Suprapubic skin (tissue), 3 donors: ENCODE results near the gene DIS3L.

Experiments used
- POLR2A ChIP-seq, 2 donors: fragments of 450-650 bp; IDR thresholded peaks; one replicate each; pipeline ENCODE4 v1.6.1; 2017; ENCODE audit warnings: antibody characterized with exemption in 2 of 2, mild to moderate bottlenecking in 2 of 2, moderate library complexity in 2 of 2
- TF ChIP-seq, protein P1 (sequence below), 2 donors: fragments of 200-600 bp in 1 of 2; fragments of 450-650 bp in 1 of 2; sonication (generic) in 1 of 2; IDR thresholded peaks; one replicate each; pipeline ENCODE4 v1.5.1; 2016 to 2019; ENCODE audit warnings: antibody characterized with exemption in 2 of 2, mild to moderate bottlenecking in 1 of 2, moderate library complexity in 1 of 2

DNA sequence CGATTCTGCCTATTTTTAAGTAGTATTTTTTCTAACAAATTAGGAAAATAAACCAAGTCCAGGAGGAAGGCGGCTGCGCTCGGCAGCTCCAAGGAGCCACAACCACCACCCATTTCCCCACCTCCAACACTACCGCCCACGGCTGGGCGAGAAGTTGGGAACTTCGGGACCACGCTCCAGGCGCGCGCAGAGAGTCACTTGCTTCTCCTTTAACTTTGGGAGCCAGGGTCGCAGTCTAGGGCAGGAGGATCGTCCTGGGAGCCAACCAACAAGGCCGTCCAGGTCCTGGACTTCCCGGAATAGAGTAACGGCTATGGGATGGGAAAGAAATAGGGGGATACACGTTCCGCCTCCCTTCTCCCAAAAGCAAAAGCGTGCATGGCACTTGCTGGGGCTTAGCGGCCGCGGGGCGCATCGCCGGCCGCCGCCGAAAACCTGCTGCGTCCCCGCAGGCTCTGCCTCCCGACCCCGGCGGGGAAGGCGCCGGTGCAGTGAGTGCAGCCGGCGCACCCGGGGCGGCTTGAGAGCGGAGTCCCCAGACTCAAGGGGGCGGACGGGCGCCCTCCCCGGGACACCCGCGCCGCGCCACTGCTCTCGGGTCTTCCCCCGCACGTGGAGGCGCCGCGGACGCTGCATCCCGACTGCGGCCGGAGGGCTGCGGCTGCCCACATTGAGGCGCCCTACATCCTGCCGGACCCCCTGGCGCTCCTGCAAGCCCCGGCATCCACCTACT, 40.5 kb upstream of the DIS3L start:
- TF ChIP-seq, protein P1, sequence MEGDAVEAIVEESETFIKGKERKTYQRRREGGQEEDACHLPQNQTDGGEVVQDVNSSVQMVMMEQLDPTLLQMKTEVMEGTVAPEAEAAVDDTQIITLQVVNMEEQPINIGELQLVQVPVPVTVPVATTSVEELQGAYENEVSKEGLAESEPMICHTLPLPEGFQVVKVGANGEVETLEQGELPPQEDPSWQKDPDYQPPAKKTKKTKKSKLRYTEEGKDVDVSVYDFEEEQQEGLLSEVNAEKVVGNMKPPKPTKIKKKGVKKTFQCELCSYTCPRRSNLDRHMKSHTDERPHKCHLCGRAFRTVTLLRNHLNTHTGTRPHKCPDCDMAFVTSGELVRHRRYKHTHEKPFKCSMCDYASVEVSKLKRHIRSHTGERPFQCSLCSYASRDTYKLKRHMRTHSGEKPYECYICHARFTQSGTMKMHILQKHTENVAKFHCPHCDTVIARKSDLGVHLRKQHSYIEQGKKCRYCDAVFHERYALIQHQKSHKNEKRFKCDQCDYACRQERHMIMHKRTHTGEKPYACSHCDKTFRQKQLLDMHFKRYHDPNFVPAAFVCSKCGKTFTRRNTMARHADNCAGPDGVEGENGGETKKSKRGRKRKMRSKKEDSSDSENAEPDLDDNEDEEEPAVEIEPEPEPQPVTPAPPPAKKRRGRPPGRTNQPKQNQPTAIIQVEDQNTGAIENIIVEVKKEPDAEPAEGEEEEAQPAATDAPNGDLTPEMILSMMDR (IDR thresholded peaks at IDR 0.05) = no peak
- no peak for TF ChIP-seq POLR2A (IDR thresholded peaks at IDR 0.05)
